Heart left ventricle (tissue), 16 donors: ENCODE data around the gene WBP1L. TPM values are rescaled to one million over a fixed set of nuclear protein-coding genes. Genes with fewer than 3 reads are reported as not detected.
"Not testable (repeated sequence)": the region's sequence is repeated elsewhere in the genome, so short reads cannot be mapped to it uniquely, and the experiment has no call there.

Experiments used
- ATAC-seq, 4 donors: fragments of 200-7000 bp; cut with Tn5 transposase; one replicate each; pipeline ENCODE4 v1.9.1; 2020 to 2022; ENCODE audit warnings: moderate library complexity in 4 of 4, mild to moderate bottlenecking in 3 of 4, moderate number of reproducible peaks in 1 of 4
- DNase-seq, 5 donors: peaks; one replicate each; pipeline ENCODE4 v3.0.0-alpha.2; 2020
- H3K27ac ChIP-seq, 12 donors: fragments of 200-600 bp; sonication (generic) in 4 of 12; one replicate each; pipeline versions ENCODE4 v1.5.0 to v1.8.0; 2016 to 2022; ENCODE audit warnings: mild to moderate bottlenecking in 2 of 12
- H3K27me3 ChIP-seq, 9 donors: fragments of 200-600 bp; sonication (generic) in 2 of 9; one replicate each; pipeline versions ENCODE4 v1.5.1 to v1.8.0; 2016 to 2022; ENCODE audit warnings: mild to moderate bottlenecking in 3 of 9
- H3K36me3 ChIP-seq, 9 donors: fragments of 200-600 bp; sonication (generic) in 2 of 9; one replicate each; pipeline versions ENCODE4 v1.5.0 to v1.8.0; 2018 to 2022; ENCODE audit warnings: mild to moderate bottlenecking in 2 of 9
- H3K4me1 ChIP-seq, 12 donors: fragments of 200-600 bp; sonication (generic) in 4 of 12; one replicate each; pipeline versions ENCODE4 v1.5.0 to v1.8.0; 2016 to 2022; ENCODE audit warnings: mild to moderate bottlenecking in 3 of 12
- H3K4me3 ChIP-seq, 12 donors: fragments of 200-600 bp; sonication (generic) in 4 of 12; one replicate each; pipeline versions ENCODE4 v1.5.0 to v1.8.0; 2017 to 2022; ENCODE audit warnings: mild to moderate bottlenecking in 9 of 12, moderate library complexity in 4 of 12
- H3K9me3 ChIP-seq, 12 donors: fragments of 200-600 bp; sonication (generic) in 4 of 12; one replicate each; pipeline versions ENCODE4 v1.5.0 to v1.8.0; 2016 to 2022; ENCODE audit warnings: mild to moderate bottlenecking in 1 of 12
- CTCF ChIP-seq, 12 donors: fragments of 200-600 bp; sonication (generic) in 4 of 12; IDR thresholded peaks; one replicate each; pipeline versions ENCODE4 v1.5.0 to v1.8.0; 2018 to 2022; ENCODE audit warnings: antibody characterized with exemption in 12 of 12, mild to moderate bottlenecking in 5 of 12
- POLR2A ChIP-seq, 2 donors: fragments of 450-650 bp; IDR thresholded peaks; one replicate each; pipeline ENCODE4 v1.6.1; 2017; ENCODE audit warnings: antibody characterized with exemption in 2 of 2, mild to moderate bottlenecking in 2 of 2, moderate library complexity in 2 of 2
- WGBS, 4 donors: extraction: QIAGEN DNeasy Blood & Tissue Kit in 2 of 4; methylation state at CpG; one replicate each; pipeline versions ENCODE4 v1.1.5 to v1.1.7; 2013 to 2018; 5-methylcytosine and 5-hydroxymethylcytosine counted together
- intact Hi-C, 10 donors: fragments of 100-400 bp; cut with DNase I; formaldehyde crosslinking; loops; one replicate each; pipeline versions ENCODE4 v1.11.1 to v1.14.2; 2022
- polyA plus RNA-seq, 2 donors: library from polyadenylated mRNA; stranded (reverse); fragments of 200-250 nt; gene quantifications; one replicate each; pipeline ENCODE4 v1.2.3, GENCODE V29; 2013
- total RNA-seq, 9 donors: library from RNA; depleted of rRNA in 2 of 9; stranded (reverse); fragments of >200 nt in 2 of 9; fragmentation: NEBNext Ultra II Directional in 3 of 9; extraction: Animal tissue kit (Norgen Biotek cat#: 25700) in 3 of 9; gene quantifications; one replicate each; pipeline versions ENCODE4 v1.1.0 to v1.2.4, GENCODE V29; 2016 to 2023
- donor health status: ischemic (EF 13 %, LVEDD 7.1; RV severe dilation, severe dysfunction).
- donor health status: healthy with polysubstance abuse.
- donor health status: DM: no; HTN: yes; CAD: no.
- donor health status: DM: no; HTN: no; CAD: no.
- donor health status: ischemic (EF 25% LVEDD 6.9; RV normal size, moderate dysfunction).
- donor health status: ischemic (EF 25% LVEDD 5.7; RV mildly dilated, moderate dysfunction).
- donor health status: healthy.
- donor health status: DM: yes; HTN: yes; CAD: no.
- donor health status: ischemic (EF 35%, LVEDD 5.7; RV mildly dilated, moderate dysfunction).
- donor health status: nonischemic (EF 11% LVEDD 7.7; RV severe dilation, severe dysfunction).
- donor health status: DM: yes; HTN: yes; CAD: no.
- donor health status: PGD.
- donor health status: ischemic (EF 29% LVEDD 5.4; RV normal size, mild dysfunction).
- donor health status: nonischemic (EF 23%, LVEDD 6.1; RV moderate dilation, normal function).

The WBP1L gene
- total and polyA plus RNA-seq, 11 donors = 10.7 to 75.1 (median 27.6) TPM

DNA sequence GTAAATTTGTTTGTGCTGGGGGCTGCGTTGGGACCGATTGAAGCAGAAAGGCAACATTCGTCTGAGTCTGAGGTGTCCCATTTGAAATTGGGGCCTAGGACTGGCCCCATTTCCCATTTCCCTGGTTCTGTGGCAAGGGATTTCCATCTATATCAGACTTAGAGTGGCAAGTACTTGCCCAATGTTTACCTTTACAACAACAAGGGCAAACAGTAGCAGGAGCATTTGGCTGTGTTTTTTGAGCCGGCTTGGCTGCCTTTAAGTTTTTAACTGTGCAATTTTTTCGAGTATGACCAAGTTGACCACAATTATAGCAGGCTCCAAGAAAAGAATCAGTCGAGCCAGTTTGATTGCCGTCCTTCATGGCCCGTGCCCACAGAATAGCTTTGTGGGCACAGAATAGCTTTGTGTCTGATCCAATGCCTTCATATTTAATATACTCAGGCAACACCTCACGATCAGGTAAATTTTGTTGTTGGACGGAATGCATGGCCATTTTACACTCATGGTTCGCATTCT, 98.1 kb downstream of the WBP1L start:
- TF ChIP-seq CTCF (IDR thresholded peaks at IDR 0.05) (no peak), POLR2A (IDR thresholded peaks at IDR 0.05) (no peak)
- 85 to 92% (median 86%) methylated on average over 10 to 11 of the region's 11 CpGs for WGBS, 4 donors

DNA sequence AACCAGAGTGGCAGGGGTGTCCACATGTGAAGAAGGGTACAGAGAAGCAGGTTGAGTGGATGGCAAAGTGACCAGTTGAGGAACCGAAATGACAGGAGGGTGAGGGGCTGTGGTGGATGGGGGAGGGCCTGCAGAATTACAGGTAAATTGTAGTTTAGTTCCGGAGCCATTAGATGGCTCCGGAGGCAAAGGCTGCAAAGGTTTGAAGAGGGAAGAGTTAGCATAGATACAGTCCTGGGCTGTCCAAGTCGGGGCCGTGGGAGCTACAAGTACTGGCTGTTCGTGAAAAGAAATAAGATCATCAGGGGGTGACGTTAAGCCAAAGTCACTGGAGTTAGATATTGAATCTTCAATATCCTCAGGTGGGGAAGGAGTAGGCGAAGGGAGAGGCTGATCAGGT, 99.4 kb downstream of the WBP1L start:
- H3K9me3 ChIP-seq = peaks cover 0 to 16% (median 0%) of the 10 kb centered on the region in 12 donors
- H3K27me3 ChIP-seq, H3K27ac ChIP-seq, intact Hi-C loops, H3K36me3 ChIP-seq, ATAC-seq, H3K4me1 ChIP-seq, H3K4me3 ChIP-seq: not testable (repeated sequence)
- WGBS, 4 donors = 59 to 62% (median 59%) methylated on average over 8 of the region's 8 CpGs
- peak in 1 of 5 donors; percentile 14 for DNase-seq

More for the DNA sequence above, 98.1 kb downstream of the WBP1L start:
- intact Hi-C loops = no loop called here
- ATAC-seq = no peak
- Histone ChIP-seq H3K4me1 (peaks cover 0 to 7% (median 0%) of the 10 kb centered on the region in 12 donors), H3K9me3 (peaks cover 0 to 21% (median 0%) of the 10 kb centered on the region in 12 donors), H3K27ac (no peak overlapping the region), H3K27me3 (no peaks in the 10 kb centered on the region), H3K4me3 (no peak overlapping the region), H3K36me3 (no peaks in the 10 kb centered on the region)
- DNase-seq = peak in 1 of 5 donors; percentile 1

GRCh38 chr10:102844190-102844776, 100.5 kb downstream of the WBP1L start:
- WGBS, 4 donors = 74 to 82% (median 76%) methylated on average over 6 of the region's 6 CpGs
- H3K27me3 ChIP-seq, H3K36me3 ChIP-seq, H3K4me3 ChIP-seq, H3K27ac ChIP-seq, DNase-seq, intact Hi-C loops, H3K4me1 ChIP-seq, ATAC-seq, H3K9me3 ChIP-seq: not testable (repeated sequence)

DNA sequence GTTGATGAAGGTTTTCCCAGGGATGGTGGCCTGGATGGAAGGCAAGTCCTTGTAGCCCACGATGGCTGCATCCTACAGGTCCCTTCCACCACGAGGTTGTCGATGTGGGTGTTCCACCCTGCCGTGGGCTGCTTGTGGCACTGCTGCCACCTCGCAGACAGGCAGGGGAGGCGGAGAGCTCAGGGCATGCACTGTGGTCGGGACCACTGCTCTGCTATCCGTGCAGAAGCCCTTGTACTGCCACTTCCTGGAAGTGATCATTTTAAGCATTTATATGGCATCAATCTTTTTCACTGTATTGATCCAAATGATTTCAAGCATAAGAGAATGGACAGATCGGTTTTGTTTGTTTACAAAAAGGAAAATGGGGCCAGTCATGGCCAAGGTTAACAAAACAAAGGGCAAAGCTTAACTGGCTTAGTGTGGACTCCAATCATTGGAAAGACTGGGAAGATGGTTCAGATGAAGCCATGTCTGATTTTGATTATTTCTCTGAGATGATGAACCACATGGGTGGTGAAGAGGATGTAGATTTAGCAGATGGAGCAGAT, 101.7 kb downstream of the WBP1L start:
- Histone ChIP-seq H3K27me3 (no peaks in the 10 kb centered on the region), H3K9me3 (peaks cover 0 to 6% (median 0%) of the 10 kb centered on the region in 12 donors), H3K36me3 (no peaks in the 10 kb centered on the region), H3K27ac (no peak overlapping the region), H3K4me1 (no peaks in the 10 kb centered on the region), H3K4me3 (no peak overlapping the region)
- intact Hi-C loops = no loop called here
- TF ChIP-seq CTCF (IDR thresholded peaks at IDR 0.05) (no peak), POLR2A (IDR thresholded peaks at IDR 0.05) (no peak)
- DNase-seq = peak in 1 of 5 donors; percentile 4
- ATAC-seq = no peak
- whole genome bisulfite sequencing, 4 donors = 78 to 93% (median 86%) methylated on average over 6 to 9 of the region's 9 CpGs

DNA sequence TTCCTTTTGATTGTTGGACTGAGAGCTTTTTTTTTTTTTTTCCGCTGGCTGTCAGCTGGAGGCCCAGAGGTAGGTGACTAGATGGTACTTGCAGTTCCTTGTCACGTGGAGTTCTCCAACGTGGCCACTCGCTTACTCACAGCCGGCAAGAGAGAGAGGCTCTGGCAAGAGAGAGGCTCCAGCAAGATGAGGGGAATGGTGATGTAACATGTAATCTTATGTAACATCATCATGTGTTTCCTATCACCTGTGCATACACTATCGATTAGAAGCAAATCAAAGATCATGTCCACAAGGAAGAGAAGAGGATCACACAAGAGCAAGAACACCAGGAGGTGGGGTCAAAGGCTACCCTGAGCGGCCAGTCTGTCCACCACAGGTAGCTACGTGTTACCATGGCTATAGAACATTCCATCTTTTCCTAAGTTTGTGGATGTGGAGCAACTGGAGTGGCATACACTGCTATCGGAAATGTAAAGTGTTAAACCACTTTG, 106.3 kb downstream of the WBP1L start:
- Histone ChIP-seq H3K36me3 (no peaks in the 10 kb centered on the region), H3K27ac (no peak overlapping the region), H3K4me3 (no peak overlapping the region), H3K27me3 (no peaks in the 10 kb centered on the region), H3K9me3 (no peaks in the 10 kb centered on the region), H3K4me1 (peaks cover 0 to 11% (median 6%) of the 10 kb centered on the region in 12 donors)
- no peak for DNase-seq
- TF ChIP-seq POLR2A (IDR thresholded peaks at IDR 0.05) = no peak
- TF ChIP-seq CTCF (IDR thresholded peaks at IDR 0.05) = no peak
- intact Hi-C loops = no loop called here
- ATAC-seq = no peak
- WGBS, 4 donors = 83 to 87% (median 84%) methylated on average over 9 of the region's 9 CpGs

- DNase-seq, H3K27me3 ChIP-seq, H3K9me3 ChIP-seq, H3K36me3 ChIP-seq, intact Hi-C loops, ATAC-seq: not testable (repeated sequence)
- Histone ChIP-seq H3K4me3 (peak overlapping the region in 1 of 12 donors; percentile 79), H3K4me1 (peaks cover 0 to 31% (median 17%) of the 10 kb centered on the region in 12 donors), H3K27ac (peak overlapping the region in 1 of 12 donors; percentile 92)
- 96 to 98% (median 97%) methylated on average over 7 of the region's 7 CpGs for WGBS, 4 donors
These were observed 109.5 kb downstream of the WBP1L start for GRCh38 chr10:102853237-102853636.

DNA sequence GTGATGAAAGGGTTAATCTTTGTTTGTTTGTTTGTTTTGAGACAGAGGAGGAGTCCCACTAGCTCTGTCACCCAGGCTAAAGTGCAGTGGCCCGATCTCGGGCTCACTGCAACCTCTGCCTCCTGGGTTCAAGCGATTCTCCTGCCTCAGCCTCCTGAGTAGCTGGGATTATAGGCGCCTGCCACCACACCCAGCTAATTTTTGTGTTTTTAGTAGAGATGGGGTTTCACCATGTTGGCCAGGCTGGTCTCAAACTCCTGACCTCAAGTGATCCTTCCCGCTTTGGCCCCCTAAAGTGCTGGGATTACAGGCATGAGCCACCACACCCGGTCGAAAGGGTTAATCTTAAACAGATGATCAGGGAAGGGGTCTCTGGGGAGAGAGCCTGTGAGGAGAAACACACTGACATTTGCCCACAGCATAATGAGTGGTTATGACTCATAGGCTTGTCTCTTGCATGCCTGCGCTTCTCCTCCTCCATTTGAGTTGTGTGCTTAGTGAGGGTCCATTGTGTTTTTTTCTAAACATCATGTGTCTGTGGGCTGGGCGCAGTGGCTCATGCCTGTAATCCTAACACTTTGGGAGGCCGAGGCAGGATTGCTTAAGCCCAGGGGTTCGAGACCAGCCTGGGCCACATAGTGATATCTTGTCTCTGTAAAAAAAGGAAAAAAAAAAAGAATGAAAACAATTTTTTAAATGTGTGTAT, 112.1 kb downstream of the WBP1L start:
- ATAC-seq = peak in 1 of 4 donors; percentile 21
- H3K4me3 ChIP-seq, H3K36me3 ChIP-seq, H3K27me3 ChIP-seq, H3K9me3 ChIP-seq, DNase-seq, H3K27ac ChIP-seq, intact Hi-C loops: not testable (repeated sequence)
- 69 to 79% (median 75%) methylated on average over 11 of the region's 11 CpGs for WGBS, 4 donors
- peaks cover 0 to 44% (median 22%) of the 10 kb centered on the region in 12 donors for H3K4me1 ChIP-seq
